IPS-15b (cell line): ENCODE results near the gene SMARCA4.
A peak's percentile ranks its signal among the peaks of the same experiment; 100 is the strongest.

Experiments
- H3K27me3 ChIP-seq: one replicate; pipeline ENCODE4 v1.6.1; 2013; ENCODE audit warnings: low read length; ENCODE audit not compliant: control insufficient read depth, insufficient read depth
- H3K36me3 ChIP-seq: one replicate; pipeline ENCODE4 v1.6.1; 2013; ENCODE audit warnings: low read length; ENCODE audit not compliant: control insufficient read depth, insufficient read depth
- H3K4me1 ChIP-seq: one replicate; pipeline ENCODE4 v1.6.1; 2013; ENCODE audit warnings: mild to moderate bottlenecking, low read length; ENCODE audit not compliant: control insufficient read depth, insufficient read depth
- H3K4me3 ChIP-seq: one replicate; pipeline ENCODE4 v1.5.1; 2013; ENCODE audit warnings: low read depth, low read length
- H3K9ac ChIP-seq: one replicate; pipeline ENCODE4 v1.6.1; 2013; ENCODE audit warnings: low read depth, mild to moderate bottlenecking, low read length
- H3K9me3 ChIP-seq: one replicate; pipeline ENCODE4 v1.6.1; 2013; ENCODE audit warnings: mild to moderate bottlenecking, low read length; ENCODE audit not compliant: control insufficient read depth, insufficient read depth

The SMARCA4 gene

DNA sequence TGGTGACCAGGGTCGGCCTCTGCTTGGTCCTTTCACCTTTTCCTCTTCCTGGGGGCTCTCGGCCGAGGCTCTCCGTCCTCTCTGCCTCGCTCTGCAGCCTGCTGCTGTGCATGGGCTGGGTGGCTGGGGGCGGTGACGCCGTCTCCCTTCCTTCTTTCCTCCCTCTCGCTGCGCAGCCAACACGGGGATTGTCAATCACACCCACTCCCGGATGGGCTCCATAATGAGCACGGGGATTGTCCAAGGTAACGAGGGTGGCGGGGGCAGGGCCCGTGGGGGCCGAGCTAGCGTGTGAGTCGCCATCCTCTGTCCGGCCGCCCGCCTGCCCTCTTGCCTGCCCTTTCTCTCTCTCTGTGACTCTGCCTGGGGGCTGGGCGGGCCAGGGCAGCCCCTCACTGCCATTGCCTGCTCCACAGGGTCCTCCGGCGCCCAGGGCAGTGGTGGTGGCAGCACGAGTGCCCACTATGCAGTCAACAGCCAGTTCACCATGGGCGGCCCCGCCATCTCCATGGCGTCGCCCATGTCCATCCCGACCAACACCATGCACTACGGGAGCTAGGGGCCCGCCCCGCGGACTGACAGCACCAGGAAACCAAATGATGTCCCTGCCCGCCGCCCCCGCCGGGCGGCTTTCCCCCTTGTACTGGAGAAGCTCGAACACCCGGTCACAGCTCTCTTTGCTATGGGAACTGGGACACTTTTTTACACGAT lies 39.5 kb upstream of the SMARCA4 start:
- no peaks in the 10 kb centered on the region for H3K9me3 ChIP-seq
- no peaks in the 10 kb centered on the region for H3K27me3 ChIP-seq
- no peaks in the 10 kb centered on the region for H3K4me1 ChIP-seq
- no peak overlapping the region for H3K9ac ChIP-seq
- H3K4me3 ChIP-seq = no peak overlapping the region
- H3K36me3 ChIP-seq = peaks cover 70% of the 10 kb centered on the region

DNA sequence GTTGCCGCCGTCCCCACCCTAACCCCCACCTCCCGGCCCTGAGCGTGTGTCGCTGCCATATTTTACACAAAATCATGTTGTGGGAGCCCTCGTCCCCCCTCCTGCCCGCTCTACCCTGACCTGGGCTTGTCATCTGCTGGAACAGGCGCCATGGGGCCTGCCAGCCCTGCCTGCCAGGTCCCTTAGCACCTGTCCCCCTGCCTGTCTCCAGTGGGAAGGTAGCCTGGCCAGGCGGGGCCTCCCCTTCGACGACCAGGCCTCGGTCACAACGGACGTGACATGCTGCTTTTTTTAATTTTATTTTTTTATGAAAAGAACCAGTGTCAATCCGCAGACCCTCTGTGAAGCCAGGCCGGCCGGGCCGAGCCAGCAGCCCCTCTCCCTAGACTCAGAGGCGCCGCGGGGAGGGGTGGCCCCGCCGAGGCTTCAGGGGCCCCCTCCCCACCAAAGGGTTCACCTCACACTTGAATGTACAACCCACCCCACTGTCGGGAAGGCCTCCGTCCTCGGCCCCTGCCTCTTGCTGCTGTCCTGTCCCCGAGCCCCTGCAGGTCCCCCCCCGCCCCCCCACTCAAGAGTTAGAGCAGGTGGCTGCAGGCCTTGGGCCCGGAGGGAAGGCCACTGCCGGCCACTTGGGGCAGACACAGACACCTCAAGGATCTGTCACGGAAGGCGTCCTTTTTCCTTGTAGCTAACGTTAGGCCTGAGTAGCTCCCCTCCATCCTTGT lies 38.8 kb upstream of the SMARCA4 start:
- peaks cover 65% of the 10 kb centered on the region for H3K36me3 ChIP-seq
- H3K4me1 ChIP-seq = no peaks in the 10 kb centered on the region
- H3K9me3 ChIP-seq = no peaks in the 10 kb centered on the region
- H3K4me3 ChIP-seq = no peak overlapping the region
- no peak overlapping the region for H3K9ac ChIP-seq
- no peaks in the 10 kb centered on the region for H3K27me3 ChIP-seq

DNA sequence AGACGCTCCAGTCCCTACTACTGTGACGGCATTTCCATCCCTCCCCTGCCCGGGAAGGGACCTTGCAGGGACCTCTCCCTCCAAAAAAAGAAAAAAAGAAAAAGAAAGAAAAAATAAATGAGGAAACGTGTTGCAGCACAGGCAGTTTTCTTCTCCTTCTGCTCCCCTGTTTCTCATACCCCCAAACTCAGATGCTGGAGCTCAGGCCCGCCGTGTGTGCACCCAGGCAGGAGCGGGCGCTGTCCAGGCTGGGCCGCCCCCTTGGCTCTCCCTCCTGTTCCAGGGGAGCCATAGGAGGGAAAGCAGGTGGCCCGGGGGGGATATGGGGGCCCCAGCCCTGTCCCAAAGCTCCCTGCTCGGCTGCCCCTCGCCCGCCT lies 38.2 kb upstream of the SMARCA4 start:
- H3K9ac ChIP-seq = no peak overlapping the region
- no peaks in the 10 kb centered on the region for H3K27me3 ChIP-seq
- H3K4me1 ChIP-seq = no peaks in the 10 kb centered on the region
- H3K4me3 ChIP-seq = no peak overlapping the region
- H3K36me3 ChIP-seq = peaks cover 68% of the 10 kb centered on the region
- H3K9me3 ChIP-seq = no peaks in the 10 kb centered on the region

DNA sequence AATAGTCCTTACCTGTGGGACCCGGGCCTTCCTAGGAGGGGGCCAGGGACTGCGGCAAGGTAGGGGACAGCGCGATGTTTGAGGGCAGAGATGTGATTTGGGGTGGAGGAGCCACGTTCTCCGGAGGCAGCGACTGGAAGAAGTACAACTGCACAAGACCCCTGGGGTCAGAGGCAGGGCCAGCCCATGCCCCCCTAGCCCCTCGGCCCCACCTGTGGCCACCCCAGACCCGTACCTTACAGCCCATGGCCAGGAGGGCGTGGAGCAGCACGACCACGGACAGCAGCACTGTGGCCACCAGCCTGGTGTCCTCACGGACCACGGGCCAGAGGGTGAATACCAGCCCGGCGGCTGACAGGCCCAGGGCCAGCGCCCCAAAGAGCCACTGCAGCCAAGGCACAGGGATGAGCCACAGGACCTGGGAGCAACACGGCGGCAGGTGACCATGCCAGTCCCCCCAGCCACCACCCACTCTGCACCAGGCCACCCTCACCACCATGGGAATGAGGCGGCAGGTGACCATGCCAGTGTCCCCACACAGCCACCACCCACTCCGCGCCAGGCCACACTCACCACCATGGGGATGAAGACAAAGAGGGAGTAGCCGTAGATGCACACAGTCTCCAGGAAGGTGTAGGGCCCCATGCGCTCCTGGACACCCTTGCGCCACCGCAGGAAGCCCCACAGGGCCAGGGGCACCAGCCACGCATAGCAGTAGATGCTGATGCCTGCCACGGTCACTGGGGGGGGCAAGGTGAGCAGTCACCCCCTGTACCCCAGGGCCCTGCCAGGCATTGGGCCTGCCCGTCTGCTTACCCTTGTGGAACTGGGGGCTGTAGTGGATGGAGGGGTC lies 37.3 kb upstream of the SMARCA4 start:
- no peaks in the 10 kb centered on the region for H3K9me3 ChIP-seq
- H3K27me3 ChIP-seq = no peaks in the 10 kb centered on the region
- H3K9ac ChIP-seq = no peak overlapping the region
- H3K4me3 ChIP-seq = no peak overlapping the region
- no peaks in the 10 kb centered on the region for H3K4me1 ChIP-seq
- peaks cover 70% of the 10 kb centered on the region for H3K36me3 ChIP-seq

DNA sequence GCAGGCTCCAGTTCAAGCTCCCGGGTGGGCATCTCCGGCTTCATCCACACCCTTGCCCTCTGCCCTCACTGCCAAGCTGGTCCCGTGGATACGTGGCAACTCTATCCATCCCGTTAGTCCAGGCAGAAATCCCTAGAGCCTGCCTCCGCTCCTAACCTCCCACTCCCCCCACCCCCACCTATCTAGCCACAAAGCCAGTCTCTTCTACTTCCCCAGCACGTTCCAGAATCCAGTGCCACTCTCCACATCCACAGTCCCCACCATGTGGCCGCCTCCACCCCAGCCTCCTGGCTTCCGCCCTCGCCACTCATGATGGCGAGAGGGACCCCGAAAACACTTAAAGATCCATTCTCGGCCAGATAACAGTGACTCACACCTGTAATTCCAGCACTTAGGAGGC lies 36.2 kb upstream of the SMARCA4 start:
- Histone ChIP-seq H3K27me3 (no peaks in the 10 kb centered on the region), H3K9ac (no peak overlapping the region), H3K36me3 (peaks cover 59% of the 10 kb centered on the region), H3K4me3 (no peak overlapping the region), H3K9me3 (no peaks in the 10 kb centered on the region), H3K4me1 (no peaks in the 10 kb centered on the region)

DNA sequence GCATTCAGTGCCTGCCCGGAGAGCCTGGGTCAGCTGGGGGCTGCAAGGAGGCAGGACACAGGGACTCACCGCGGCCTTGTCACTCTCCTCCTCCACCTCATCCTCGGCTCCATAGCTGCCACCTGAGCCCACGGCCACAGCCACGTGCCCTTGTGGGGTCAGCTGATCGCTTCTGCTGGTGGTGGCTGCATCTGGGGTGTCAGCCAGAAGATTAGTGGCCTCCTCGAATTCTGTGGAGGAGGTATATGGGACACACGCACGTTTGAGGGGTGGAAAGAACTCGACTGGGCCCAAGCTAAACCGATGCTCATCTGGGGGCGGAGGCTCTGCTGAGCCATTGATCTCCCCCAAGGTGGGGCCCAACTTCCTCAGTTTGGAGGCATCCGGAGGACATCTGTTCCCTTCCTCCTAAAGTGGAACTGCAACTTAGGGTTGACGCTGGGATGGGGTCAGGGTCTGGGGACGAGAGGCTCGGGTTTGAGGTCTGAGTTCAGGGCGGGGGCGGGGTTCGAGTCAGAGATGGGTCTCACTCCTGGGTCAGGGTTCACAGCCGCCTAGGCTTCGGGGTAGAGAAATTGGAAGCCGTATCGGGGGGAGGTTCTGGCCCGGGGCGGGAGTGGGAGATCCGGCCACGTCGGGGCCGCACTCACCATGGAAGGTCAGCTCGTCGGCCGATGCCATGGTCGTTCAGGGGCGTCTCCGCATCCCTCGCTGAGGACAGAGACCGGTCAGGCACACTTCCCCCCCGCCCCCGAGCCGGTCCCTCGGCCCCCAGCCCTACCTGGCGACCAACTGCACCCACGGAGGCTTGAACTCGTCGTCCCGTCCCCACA lies 32.9 kb upstream of the SMARCA4 start:
- H3K4me3 ChIP-seq = peak overlapping the region; percentile 85
- H3K27me3 ChIP-seq = no peaks in the 10 kb centered on the region
- H3K9ac ChIP-seq = peak overlapping the region; percentile 87
- peaks cover 28% of the 10 kb centered on the region for H3K36me3 ChIP-seq
- peaks cover 3% of the 10 kb centered on the region for H3K4me1 ChIP-seq
- no peaks in the 10 kb centered on the region for H3K9me3 ChIP-seq

DNA sequence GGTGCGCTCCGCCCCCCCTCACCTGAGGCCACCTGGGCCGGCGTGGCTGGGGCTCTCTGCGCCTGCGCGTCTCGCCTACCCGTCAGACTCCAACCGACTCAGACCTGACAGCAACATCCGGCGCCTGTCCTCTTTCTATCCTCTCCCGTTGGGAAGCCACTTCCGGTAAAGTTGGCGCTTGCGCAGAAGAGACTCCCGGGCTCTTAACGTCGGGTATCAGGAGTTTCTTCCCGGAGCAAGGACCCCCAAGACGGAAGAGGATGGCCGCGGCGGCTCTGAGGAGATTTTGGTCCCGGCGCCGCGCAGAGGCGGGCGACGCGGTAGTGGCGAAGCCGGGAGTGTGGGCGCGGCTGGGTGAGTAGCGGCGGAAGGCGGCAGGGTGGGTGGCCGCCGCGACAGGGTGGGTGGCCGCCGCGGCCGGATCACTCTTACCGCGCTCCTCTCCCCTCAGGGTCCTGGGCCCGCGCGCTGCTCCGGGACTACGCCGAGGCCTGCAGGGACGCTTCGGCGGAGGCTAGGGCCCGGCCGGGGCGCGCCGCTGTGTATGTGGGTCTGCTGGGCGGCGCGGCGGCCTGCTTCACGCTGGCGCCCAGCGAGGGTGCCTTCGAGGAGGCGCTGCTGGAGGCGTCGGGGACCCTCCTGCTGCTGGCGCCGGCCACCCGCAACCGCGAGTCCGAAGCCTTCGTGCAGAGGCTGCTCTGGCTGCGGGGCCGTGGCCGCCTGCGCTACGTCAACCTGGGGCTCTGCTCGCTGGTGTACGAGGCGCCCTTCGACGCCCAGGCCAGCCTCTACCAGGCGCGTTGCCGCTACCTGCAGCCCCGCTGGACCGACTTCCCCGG lies 32.0 kb upstream of the SMARCA4 start, which contains the start of the genes TIMM29 and YIPF2:
TSS of gene TIMM29 (plus strand) at position 249 of the 839 bp plus-strand sequence. CDS start at position 261, 12 bp downstream.
TSS of gene YIPF2 (minus strand) at position 77 of the 839 bp plus-strand sequence. CDS start 229 bp downstream, outside the sequence.
- Histone ChIP-seq H3K36me3 (peaks cover 21% of the 10 kb centered on the region), H3K4me3 (peak within 1 kb of the TSS; percentile 85), H3K9me3 (no peaks in the 10 kb centered on the region), H3K4me1 (peaks cover 3% of the 10 kb centered on the region), H3K27me3 (no peaks in the 10 kb centered on the region), H3K9ac (peak within 1 kb of the TSS; percentile 87)

DNA sequence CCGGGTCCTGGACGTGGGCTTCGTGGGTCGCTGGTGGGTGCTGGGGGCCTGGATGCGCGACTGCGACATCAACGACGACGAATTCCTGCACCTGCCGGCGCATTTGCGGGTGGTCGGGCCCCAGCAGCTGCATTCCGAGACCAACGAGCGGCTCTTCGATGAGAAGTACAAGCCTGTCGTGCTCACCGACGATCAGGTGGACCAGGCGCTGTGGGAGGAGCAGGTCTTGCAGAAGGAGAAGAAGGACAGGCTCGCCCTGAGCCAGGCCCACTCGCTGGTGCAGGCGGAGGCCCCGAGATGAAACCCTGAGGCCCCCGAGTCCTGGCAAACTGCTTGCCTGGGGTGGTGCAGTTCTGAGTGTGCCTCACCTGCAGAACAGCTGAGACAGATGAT lies 31.4 kb upstream of the SMARCA4 start:
- peaks cover 3% of the 10 kb centered on the region for H3K4me1 ChIP-seq
- peak overlapping the region; percentile 60 for H3K9ac ChIP-seq
- H3K36me3 ChIP-seq = peaks cover 16% of the 10 kb centered on the region
- peak overlapping the region; percentile 85 for H3K4me3 ChIP-seq
- no peaks in the 10 kb centered on the region for H3K27me3 ChIP-seq
- H3K9me3 ChIP-seq = no peaks in the 10 kb centered on the region

DNA sequence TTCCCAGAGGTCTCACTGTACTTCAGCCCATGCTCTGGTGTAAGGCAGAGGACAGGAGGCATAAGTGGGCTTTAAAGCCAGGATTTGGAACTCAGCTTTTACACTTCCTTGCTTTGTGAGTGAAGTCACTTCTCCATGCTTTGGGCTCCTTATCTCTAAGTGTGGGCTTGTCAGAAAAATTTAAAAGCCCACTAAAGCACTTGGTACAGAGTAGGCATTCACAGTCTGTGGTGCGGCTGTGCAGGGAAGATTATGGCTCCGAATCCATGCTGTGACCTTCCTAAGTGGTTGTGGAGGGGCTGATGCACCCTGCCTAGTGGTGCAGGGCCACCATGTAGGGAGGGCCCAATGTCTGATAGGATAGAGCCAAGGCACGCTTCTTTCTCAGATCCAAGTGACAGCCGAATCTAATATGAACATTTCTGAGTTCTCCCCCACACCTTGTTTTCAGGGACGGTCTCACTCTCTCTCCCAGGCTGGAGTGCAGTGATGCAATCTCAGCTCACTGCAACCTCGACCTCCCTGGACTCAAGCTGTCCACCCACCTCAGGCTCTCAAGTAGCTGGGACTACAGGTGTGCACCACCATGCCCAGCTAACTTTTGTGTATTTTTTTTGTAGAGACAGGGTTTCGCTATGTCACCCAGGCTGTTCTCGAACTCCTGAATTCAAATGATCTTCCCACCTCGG lies 25.3 kb upstream of the SMARCA4 start:
- Histone ChIP-seq H3K27me3 (no peaks in the 10 kb centered on the region), H3K36me3 (no peaks in the 10 kb centered on the region), H3K4me3 (no peak overlapping the region), H3K9ac (no peak overlapping the region), H3K4me1 (no peaks in the 10 kb centered on the region), H3K9me3 (no peaks in the 10 kb centered on the region)

DNA sequence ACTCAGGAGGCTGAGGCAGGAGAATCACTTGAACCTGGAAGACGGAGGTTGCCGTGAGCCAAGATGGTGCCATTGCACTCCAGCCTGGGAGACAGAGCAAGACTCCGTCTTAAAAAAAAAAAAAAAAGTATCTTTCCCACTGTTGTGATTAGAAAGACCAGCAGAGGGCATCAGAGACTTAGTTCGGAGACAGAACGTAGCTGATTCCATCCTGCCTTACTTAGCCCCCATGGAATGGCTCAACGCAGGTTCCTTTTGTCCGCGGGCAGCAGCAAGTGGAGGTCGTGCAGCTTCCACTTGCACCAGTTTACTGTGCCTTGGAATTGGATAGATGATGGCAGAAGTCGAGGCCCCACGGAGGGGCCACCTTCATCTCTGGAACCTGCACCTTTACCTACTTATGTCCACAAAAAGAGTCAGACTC lies 24.2 kb upstream of the SMARCA4 start:
- Histone ChIP-seq H3K9ac (peak overlapping the region; percentile 60), H3K4me1 (no peaks in the 10 kb centered on the region), H3K36me3 (no peaks in the 10 kb centered on the region), H3K27me3 (no peaks in the 10 kb centered on the region), H3K4me3 (no peak overlapping the region), H3K9me3 (no peaks in the 10 kb centered on the region)
